ENCODE results near the gene SGO2.

The SGO2 gene

DNA sequence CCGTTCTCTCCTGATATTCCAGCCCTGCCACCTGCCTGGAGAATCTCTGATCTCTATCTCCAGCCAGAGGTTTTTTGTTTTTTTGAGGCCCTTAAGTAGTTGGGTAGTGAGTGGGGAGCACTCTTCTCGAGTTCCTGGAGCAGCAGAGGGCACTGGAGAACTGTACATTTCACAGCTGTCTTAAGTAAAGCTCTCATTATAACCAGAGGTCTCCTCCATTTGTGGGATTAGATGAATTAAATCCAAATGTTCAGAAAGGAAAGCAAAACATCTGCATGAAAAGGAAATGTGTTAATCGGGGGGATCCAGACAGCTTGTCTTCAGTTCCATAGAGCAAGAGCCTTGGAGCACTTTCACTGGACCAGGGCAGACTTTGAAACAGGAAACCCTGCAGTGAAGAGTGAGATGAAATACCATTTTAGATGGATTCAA lies 92.6 kb downstream of the SGO2 start:
- no peak for DNase-seq (ENCODE audit: low read depth)
- no peak overlapping the region for H3K4me3 ChIP-seq (ENCODE audit: low read length)
- TF ChIP-seq, protein P1, sequence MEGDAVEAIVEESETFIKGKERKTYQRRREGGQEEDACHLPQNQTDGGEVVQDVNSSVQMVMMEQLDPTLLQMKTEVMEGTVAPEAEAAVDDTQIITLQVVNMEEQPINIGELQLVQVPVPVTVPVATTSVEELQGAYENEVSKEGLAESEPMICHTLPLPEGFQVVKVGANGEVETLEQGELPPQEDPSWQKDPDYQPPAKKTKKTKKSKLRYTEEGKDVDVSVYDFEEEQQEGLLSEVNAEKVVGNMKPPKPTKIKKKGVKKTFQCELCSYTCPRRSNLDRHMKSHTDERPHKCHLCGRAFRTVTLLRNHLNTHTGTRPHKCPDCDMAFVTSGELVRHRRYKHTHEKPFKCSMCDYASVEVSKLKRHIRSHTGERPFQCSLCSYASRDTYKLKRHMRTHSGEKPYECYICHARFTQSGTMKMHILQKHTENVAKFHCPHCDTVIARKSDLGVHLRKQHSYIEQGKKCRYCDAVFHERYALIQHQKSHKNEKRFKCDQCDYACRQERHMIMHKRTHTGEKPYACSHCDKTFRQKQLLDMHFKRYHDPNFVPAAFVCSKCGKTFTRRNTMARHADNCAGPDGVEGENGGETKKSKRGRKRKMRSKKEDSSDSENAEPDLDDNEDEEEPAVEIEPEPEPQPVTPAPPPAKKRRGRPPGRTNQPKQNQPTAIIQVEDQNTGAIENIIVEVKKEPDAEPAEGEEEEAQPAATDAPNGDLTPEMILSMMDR (conservative IDR thresholded peaks at IDR 0.05; ENCODE audit: low read depth, low read length) = peak; percentile 41

DNA sequence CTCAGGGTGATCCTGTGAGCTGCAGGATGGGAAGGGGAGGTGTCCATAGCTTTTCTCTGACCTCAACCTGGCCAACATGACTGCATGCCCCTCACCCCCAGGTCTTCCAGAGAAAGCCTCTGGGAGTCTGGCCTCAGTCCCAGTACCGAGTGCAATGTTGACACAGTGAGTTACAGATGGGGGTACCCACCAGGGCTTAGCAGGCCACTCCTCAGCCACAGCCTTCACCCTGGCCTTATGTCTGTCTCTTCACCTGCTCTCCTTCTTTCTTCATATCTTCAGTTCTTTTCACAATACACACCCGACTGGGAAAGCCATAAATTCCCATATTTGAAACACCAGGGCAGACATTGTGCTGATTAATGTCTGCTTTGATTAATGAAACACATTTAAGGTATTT lies 93.3 kb downstream of the SGO2 start:
- TF ChIP-seq, protein P1 (conservative IDR thresholded peaks at IDR 0.05; ENCODE audit: low read depth, low read length) = no peak
- no peak overlapping the region for H3K4me3 ChIP-seq (ENCODE audit: low read length)
- no peak for DNase-seq (ENCODE audit: low read depth)

DNA sequence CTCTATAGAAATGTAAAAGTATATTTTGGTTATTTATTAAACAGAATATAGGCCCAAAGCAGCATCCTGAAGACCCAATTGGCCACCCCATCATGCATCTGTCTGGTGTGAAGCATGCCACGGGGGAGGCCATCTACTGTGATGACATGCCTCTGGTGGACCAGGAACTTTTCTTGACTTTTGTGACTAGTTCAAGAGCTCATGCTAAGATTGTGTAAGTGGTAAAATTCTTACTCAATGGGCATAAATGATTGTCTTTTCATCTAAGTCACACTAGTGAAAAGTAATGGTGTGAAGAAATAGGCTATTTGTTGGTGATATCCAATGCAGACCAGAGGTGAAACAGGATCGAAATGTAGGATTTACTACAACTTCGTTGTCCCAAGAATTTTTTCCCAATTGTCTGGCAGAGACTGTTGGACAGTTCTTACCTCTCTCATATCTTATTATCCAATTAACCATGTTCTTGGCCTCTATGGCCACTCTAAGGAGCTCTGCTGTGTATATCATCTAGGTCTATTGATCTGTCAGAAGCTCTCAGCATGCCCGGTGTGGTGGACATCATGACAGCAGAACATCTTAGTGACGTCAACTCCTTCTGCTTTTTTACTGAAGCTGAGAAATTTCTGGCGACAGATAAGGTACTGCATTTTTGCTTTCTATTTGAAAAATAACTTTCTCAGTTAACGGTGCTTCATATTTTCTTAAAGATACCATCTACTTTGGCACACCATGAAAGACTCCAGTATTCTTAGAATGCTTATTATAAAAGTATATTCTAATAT lies 94.8 kb downstream of the SGO2 start:
- TF ChIP-seq, protein P1 (conservative IDR thresholded peaks at IDR 0.05; ENCODE audit: low read depth, low read length) = no peak
- H3K4me3 ChIP-seq (ENCODE audit: low read length) = no peak overlapping the region
- no peak for DNase-seq (ENCODE audit: low read depth)

- TF ChIP-seq, protein P1 (conservative IDR thresholded peaks at IDR 0.05; ENCODE audit: low read depth, low read length) = no peak
- no peak overlapping the region for H3K4me3 ChIP-seq (ENCODE audit: low read length)
- no peak for DNase-seq (ENCODE audit: low read depth)
Measured at GRCh38 chr2:200622106-200622505, 96.1 kb downstream of the SGO2 start.

GRCh38 chr2:200624026-200624425 lies 98.0 kb downstream of the SGO2 start:
- no peak for DNase-seq (ENCODE audit: low read depth)
- TF ChIP-seq, protein P1 (conservative IDR thresholded peaks at IDR 0.05; ENCODE audit: low read depth, low read length) = no peak

GRCh38 chr2:200624658-200625057 lies 98.7 kb downstream of the SGO2 start:
- TF ChIP-seq, protein P1 (conservative IDR thresholded peaks at IDR 0.05; ENCODE audit: low read depth, low read length) = no peak
- DNase-seq (ENCODE audit: low read depth) = no peak
- H3K4me3 ChIP-seq (ENCODE audit: low read length) = no peak overlapping the region

More at GRCh38 chr2:200624026-200624425, 98.0 kb downstream of the SGO2 start:
- H3K4me3 ChIP-seq (ENCODE audit: low read length) = no peak overlapping the region

GRCh38 chr2:200625282-200625681 lies 99.3 kb downstream of the SGO2 start:
- no peak overlapping the region for H3K4me3 ChIP-seq (ENCODE audit: low read length)
- DNase-seq (ENCODE audit: low read depth) = no peak
- TF ChIP-seq, protein P1 (conservative IDR thresholded peaks at IDR 0.05; ENCODE audit: low read depth, low read length) = no peak

All from retinal pigment epithelial cell (primary cell).